Measurements from ENCODE around the gene SRBD1.

Gene SRBD1

GRCh38 chr2:45623098-45623497 lies 12.0 kb upstream of the SRBD1 start:
- TF ChIP-seq GATA2 (IDR thresholded peaks at IDR 0.05; ENCODE audit: low read depth, low read length) (no peak), GATA3 (IDR thresholded peaks at IDR 0.05; ENCODE audit: low read depth, low read length) (no peak)

- TF ChIP-seq GATA3 (IDR thresholded peaks at IDR 0.05; ENCODE audit: low read depth, low read length) (no peak), GATA2 (IDR thresholded peaks at IDR 0.05; ENCODE audit: low read depth, low read length) (no peak)
Observed at GRCh38 chr2:45622336-45623075, 11.4 kb upstream of the SRBD1 start.

DNA sequence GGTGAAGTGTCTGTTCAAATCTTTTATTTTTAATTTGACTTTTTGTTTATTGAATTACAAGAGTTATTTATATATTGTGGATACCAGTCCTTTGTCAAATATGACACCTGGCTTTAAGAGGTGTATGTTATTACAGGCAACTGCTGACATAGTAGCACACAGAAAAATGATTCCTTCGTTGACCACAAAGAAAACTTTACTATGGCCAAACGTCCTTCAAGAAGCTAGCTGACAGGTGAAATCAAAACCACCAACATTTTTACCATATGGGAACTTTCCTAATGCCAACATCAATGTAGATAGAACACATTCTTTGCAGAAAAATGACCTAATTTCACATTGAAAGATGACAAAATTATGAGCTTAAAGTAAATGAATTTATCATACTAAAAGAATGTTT lies 6.4 kb upstream of the SRBD1 start:
- TF ChIP-seq GATA3 (IDR thresholded peaks at IDR 0.05; ENCODE audit: low read depth, low read length) (no peak), GATA2 (IDR thresholded peaks at IDR 0.05; ENCODE audit: low read depth, low read length) (no peak)

DNA sequence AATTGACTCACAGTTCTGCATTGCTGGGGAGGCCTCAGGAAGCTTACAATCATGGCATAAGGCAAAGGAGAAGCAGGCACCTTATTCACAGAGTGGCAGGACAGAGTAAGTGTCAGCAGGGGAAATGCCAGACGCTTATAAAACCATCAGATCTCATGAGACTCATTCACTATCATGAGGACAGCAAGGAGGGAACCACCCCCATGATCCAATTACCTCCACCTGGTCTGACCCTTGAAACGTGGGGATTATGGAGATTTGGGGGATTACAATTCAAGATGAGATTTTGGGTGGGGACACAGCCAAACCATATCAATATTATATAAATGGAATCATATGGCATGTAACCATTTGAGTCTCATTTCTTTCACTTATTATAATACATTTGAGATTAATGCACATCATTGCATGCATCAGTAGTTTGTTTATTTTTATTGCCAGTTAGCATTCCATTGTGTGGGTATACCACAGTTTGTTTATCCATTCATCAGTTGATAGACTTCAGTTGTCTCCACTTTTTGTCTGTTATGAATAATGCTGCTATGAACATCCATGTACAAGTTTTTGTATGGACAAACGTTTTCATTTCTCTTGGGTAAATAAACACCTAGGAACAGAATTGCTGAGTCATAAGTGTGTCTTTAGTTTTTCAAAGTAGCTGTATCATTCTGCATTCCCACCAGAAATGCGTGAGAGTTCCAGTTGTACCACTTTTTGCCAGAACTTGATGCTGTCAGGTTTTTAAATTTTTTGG lies 5.8 kb upstream of the SRBD1 start:
- no peak for TF ChIP-seq GATA3 (IDR thresholded peaks at IDR 0.05; ENCODE audit: low read depth, low read length)
- no peak for TF ChIP-seq GATA2 (IDR thresholded peaks at IDR 0.05; ENCODE audit: low read depth, low read length)

- TF ChIP-seq GATA3 (IDR thresholded peaks at IDR 0.05; ENCODE audit: low read depth, low read length): no peak
- no peak for TF ChIP-seq GATA2 (IDR thresholded peaks at IDR 0.05; ENCODE audit: low read depth, low read length)
Observed at GRCh38 chr2:45614871-45615415, 3.9 kb upstream of the SRBD1 start.

DNA sequence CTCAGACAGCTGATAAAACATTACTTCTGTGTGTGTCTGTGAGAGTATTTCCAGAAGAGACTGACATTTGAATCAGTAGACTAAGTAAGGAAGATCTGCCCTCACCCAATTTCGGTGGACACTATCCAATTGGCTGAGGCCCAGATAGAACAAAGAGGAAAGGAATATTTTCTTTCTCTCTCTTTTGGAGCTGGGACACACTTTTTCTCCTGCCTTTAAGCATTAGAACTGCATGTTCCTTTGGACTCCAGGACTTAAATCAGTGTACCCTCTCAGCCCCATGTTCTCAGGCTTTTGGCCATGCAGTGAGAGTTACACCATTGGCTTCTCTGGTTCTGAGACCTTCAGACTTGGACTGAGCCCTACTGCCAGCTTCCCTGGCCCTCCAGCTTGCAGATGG lies 3.3 kb upstream of the SRBD1 start:
- TF ChIP-seq GATA3 (IDR thresholded peaks at IDR 0.05; ENCODE audit: low read depth, low read length) (no peak), GATA2 (IDR thresholded peaks at IDR 0.05; ENCODE audit: low read depth, low read length) (no peak)

DNA sequence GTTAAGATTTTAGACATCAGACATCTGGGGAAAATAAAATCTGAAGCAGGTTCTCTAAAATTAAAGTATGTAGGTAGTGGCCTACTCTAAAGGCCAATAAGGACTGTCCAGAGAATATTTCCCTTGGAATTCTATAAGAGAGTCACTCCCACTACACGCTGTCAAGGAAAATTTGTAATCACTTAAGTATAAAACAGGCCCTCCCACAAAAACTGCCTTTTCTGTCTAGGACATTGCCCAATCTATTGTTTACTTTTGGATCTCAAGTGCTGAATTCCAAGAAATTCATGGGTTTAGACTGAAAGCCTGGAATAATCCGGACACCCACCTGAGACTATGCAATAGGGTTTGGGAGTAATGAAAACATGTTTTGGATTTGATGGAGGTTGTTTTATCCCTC lies 1.7 kb upstream of the SRBD1 start:
- no peak for TF ChIP-seq GATA3 (IDR thresholded peaks at IDR 0.05; ENCODE audit: low read depth, low read length)
- TF ChIP-seq GATA2 (IDR thresholded peaks at IDR 0.05; ENCODE audit: low read depth, low read length): no peak

DNA sequence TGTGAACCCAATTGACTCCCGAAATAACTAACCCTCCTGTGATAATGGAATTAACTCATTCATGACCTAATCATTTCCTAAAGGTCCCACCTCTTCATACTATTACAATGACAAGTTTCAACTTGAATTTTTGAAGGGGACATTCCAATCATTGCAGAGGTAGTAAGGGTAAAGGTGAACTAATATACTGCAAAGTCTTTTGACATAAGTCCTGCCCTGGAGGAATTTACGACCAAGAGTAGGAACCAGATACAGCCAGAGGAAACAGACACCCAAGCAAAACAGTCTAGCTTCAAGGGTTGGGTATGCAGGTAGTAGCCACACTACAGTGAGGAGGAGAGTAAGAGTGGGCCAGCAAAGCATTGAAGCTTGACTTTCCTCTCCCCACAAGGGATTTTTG lies 1.2 kb upstream of the SRBD1 start:
- TF ChIP-seq GATA3 (IDR thresholded peaks at IDR 0.05; ENCODE audit: low read depth, low read length): no peak
- no peak for TF ChIP-seq GATA2 (IDR thresholded peaks at IDR 0.05; ENCODE audit: low read depth, low read length)

- TF ChIP-seq GATA2 (IDR thresholded peaks at IDR 0.05; ENCODE audit: low read depth, low read length): no peak
- no peak for TF ChIP-seq GATA3 (IDR thresholded peaks at IDR 0.05; ENCODE audit: low read depth, low read length)
Observed at GRCh38 chr2:45610281-45611019, 617 bp downstream of the SRBD1 start.

- TF ChIP-seq GATA2 (IDR thresholded peaks at IDR 0.05; ENCODE audit: low read depth, low read length) (no peak), GATA3 (IDR thresholded peaks at IDR 0.05; ENCODE audit: low read depth, low read length) (no peak)
Observed at GRCh38 chr2:45607701-45608100, 3.4 kb downstream of the SRBD1 start.

DNA sequence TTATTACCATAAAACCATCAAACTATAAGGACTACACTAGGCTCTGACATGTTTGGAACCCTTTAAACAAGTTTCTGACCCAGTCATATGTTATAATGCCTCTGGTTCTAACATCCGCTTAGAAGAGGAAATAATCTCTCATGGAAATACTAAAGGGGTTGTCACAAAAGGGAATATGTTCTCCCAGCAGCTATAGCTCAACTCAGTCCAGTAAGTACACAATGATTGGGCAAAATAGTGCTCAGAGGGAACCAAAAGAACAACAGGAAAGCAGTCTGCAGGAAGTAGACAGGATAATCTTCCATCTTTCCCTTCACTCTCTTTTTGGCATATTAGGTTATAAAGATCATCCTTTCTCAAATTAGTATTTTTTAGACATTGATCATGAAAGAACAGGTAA lies 4.3 kb downstream of the SRBD1 start:
- TF ChIP-seq GATA3 (IDR thresholded peaks at IDR 0.05; ENCODE audit: low read depth, low read length) (no peak), GATA2 (IDR thresholded peaks at IDR 0.05; ENCODE audit: low read depth, low read length) (no peak)

GRCh38 chr2:45605116-45605515 lies 6.0 kb downstream of the SRBD1 start:
- TF ChIP-seq GATA2 (IDR thresholded peaks at IDR 0.05; ENCODE audit: low read depth, low read length): no peak
- no peak for TF ChIP-seq GATA3 (IDR thresholded peaks at IDR 0.05; ENCODE audit: low read depth, low read length)

DNA sequence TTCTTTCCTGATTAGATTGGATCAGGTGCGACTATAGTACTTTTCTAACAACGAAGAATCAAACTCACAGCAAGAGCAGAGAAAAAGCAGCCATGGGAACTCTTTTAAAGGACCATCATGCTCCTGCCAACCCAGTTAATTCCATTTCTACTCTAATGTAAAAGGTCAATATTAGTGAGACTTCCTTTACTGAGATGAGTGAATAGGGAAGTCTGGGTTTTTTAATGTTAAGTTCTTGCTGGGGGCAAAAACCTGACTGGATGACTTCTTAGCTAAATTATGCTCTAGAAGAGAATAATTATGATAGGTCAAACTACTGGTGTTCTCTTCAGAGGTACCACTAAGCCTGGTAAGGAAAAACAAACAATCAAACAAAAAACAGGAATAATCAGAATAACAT lies 8.4 kb downstream of the SRBD1 start:
- TF ChIP-seq GATA3 (IDR thresholded peaks at IDR 0.05; ENCODE audit: low read depth, low read length) (no peak), GATA2 (IDR thresholded peaks at IDR 0.05; ENCODE audit: low read depth, low read length) (no peak)

DNA sequence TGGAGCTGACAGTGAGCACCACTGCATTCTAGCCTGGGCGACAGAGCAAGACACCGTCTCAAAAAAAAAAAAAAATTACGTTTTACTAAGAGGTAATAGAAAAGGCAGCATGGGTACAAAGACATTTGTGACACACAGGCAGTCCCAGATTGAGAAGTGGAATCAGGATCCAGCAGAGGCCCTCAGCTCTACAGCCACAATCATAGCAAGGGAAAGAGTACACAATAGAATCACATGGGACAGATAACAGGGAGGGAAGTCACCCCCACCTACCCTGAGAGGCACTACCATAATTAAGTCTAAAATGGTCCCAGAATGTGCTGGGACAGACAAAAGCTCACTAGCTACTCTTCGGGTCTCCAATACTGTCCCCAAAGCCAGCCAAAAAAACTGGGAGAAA lies 12.5 kb downstream of the SRBD1 start:
- TF ChIP-seq GATA3 (IDR thresholded peaks at IDR 0.05; ENCODE audit: low read depth, low read length) (no peak), GATA2 (IDR thresholded peaks at IDR 0.05; ENCODE audit: low read depth, low read length) (no peak)
